Astrocyte of the cerebellum (primary cell): ENCODE data around the gene SPATA6L.
A peak's percentile ranks its signal among the peaks of the same experiment; 100 is the strongest.
"Not testable (repeated sequence)": the region's sequence is repeated elsewhere in the genome, so short reads cannot be mapped to it uniquely, and the experiment has no call there.

Experiments
- DNase-seq: peaks from one replicate; pipeline ENCODE4 v3.0.0-alpha.2; 2011; ENCODE audit warnings: low read depth
- H3K4me3 ChIP-seq: 2 replicates; pipeline ENCODE4 v1.5.1; 2011; ENCODE audit warnings: mild to moderate bottlenecking, low read depth, low read length, moderate library complexity
- CTCF ChIP-seq: IDR thresholded peaks from 2 replicates; pipeline ENCODE4 v1.5.1; 2012; ENCODE audit warnings: low read length, low read depth, moderate library complexity, mild to moderate bottlenecking; ENCODE audit errors: missing control alignments
- in situ Hi-C: cut with HindIII; loops from 2 replicates; pipeline ENCODE4 v1.10.0; 2017; ENCODE audit warnings: low sequenced_read_pairs

The SPATA6L gene

DNA sequence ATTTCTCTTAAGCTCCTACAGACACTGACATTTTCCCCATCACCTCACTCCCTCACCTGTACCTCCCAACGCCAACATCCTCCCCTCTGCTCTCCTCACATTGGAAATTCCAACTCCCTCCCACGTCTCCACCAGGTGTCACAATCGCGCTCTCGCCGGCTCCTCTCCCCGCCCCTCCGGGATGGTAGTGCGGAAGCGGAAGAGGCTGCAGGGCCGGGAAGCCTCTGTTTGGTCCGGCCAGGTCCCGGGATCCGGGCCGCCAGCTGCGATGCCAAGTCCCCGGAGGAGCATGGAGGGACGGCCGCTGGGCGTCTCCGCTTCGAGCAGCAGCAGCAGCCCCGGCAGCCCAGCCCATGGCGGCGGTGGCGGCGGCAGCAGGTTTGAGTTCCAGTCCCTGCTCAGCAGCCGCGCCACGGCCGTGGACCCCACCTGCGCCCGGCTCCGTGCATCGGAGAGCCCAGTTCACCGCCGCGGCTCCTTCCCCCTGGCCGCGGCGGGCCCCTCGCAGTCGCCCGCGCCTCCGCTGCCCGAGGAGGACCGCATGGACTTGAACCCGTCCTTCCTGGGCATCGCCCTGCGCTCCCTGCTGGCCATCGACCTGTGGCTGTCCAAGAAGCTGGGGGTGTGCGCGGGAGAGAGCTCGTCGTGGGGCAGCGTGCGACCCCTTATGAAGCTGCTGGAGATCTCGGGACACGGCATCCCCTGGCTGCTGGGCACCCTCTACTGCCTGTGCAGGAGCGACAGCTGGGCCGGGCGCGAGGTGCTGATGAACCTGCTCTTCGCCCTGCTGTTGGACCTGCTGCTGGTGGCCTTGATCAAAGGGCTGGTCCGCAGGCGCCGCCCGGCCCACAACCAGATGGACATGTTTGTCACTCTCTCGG, 3.9 kb downstream of the SPATA6L start, which contains the start of gene PLPP6:
PLPP6 (plus strand) TSS at position 187 of the 881 bp plus-strand sequence; CDS start at position 269, 82 bp downstream.
- in situ Hi-C loops = no loop called here
- TF ChIP-seq CTCF = peak; percentile 68
- peak; percentile 55 for DNase-seq
- peak within 1 kb of the TSS; percentile 72 for H3K4me3 ChIP-seq

DNA sequence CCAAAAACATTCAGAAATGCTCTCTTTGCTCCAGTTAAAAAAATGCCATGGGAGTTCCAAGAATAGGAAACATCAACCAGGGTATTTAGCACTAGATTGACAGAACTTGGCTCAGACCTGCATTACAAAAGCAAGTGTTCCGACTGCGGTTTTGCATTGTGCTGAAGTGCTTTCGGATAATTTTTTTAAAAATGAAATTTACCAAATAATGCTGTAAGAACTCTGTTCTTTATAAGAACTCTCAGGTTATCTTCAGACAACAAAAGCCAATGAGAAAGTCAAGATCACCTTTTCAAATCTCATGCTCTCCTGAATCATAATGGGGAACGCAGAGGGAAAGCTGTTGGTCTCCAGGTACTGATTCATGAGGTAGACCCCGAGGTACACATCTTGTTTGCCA, 4.7 kb downstream of the SPATA6L start:
- H3K4me3 ChIP-seq = peak overlapping the region; percentile 72
- DNase-seq = no peak
- no peak for TF ChIP-seq CTCF
- in situ Hi-C loops = no loop called here

- no peak for DNase-seq
- no peak overlapping the region for H3K4me3 ChIP-seq
- TF ChIP-seq CTCF = no peak
- in situ Hi-C loops = no loop called here
These were observed 5.1 kb downstream of the SPATA6L start for GRCh38 chr9:4661165-4661564.

- in situ Hi-C loops, DNase-seq, H3K4me3 ChIP-seq: not testable (repeated sequence)
These were observed 5.6 kb downstream of the SPATA6L start for GRCh38 chr9:4660665-4661064.

DNA sequence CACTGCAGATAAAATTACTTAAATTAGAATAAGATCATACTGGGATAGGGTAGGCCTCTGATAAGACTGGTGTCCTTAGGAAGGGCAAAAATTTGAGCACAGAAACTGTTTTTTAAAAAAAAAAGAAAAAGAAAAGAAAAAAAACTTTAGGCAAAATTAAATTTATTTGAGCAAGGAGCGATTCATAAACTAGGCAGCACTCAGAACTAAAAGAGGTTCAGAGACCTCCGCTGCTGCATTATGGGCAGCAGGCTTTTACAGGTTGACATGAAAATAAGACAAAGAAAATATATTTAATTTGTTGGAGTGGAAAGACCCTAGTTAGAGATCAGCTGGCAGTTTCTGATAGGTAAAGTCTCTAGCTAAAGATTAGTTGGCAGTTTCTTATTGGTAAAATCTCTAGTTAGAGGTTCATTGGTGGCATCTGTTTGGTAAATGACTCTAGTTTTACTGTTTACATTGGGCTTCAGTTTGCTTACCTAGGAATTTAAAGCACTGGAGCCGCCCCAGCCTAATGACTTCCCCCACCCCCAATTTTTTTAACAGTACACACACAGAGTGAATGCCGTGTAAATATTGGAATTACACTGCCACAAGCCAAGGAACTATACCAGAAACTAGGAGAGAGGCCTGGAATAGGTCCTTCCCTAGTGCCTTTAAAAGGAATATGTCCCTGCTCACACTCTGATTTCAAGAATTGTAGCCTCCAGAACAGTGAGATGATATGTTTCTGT, 8.7 kb downstream of the SPATA6L start:
- TF ChIP-seq CTCF = no peak
- no peak overlapping the region for H3K4me3 ChIP-seq
- no peak for DNase-seq
- in situ Hi-C loops = no loop called here

GRCh38 chr9:4656621-4657020, 9.7 kb downstream of the SPATA6L start:
- no peak overlapping the region for H3K4me3 ChIP-seq
- DNase-seq = no peak
- no peak for TF ChIP-seq CTCF
- in situ Hi-C loops = no loop called here

DNA sequence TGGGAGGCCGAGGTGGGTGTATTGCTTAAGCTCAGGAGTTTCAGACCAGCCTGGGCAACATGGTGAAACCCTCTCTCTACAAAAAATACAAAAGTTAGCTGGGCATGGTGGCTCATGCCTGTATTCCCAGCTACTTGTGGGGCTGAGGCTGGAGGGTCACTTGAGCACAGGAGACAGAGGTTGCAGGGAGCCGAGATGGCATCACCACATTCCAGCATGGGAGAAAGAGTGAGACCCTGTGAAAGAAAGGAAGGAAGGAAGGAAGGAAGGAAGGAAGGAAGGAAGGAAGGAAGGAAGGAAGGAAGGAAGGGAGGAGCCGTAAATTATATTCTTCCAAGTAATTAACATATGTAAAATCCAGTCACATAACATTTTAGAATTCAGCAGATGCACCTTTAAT, 10.1 kb downstream of the SPATA6L start:
- DNase-seq, H3K4me3 ChIP-seq, in situ Hi-C loops: not testable (repeated sequence)
